HG03039 (cell line): Measurements from ENCODE around the gene SSUH2.
"Not testable (repeated sequence)": the region's sequence is repeated elsewhere in the genome, so short reads cannot be mapped to it uniquely, and the experiment has no call there.

Experiments
- ATAC-seq: cut with Tn5 transposase; IDR thresholded peaks from one replicate; pipeline ENCODE4 v1.9.1; 2021; ENCODE audit warnings: mild to moderate bottlenecking, moderate library complexity; ENCODE audit not compliant: unreplicated experiment

SSUH2 gene

DNA sequence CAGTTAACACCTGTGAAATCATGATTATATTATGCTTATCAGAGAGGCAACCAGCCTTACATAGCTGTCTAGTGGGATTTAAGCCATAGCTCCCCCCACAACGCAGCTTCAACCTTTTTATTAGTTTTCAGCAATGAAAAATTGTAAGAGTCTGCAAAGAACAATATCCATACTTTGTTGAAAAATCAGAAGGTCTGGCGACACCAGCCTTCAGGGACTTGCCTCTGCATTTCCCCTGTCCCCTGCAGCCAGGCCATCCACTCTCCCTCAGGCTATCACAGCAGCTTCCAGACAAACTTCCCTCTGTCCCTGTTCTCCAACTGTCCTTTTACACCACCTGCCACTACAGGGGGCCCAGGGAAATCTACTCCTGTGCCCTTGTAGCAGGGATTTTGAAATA, 59.9 kb downstream of the SSUH2 start:
- ATAC-seq: no peak

DNA sequence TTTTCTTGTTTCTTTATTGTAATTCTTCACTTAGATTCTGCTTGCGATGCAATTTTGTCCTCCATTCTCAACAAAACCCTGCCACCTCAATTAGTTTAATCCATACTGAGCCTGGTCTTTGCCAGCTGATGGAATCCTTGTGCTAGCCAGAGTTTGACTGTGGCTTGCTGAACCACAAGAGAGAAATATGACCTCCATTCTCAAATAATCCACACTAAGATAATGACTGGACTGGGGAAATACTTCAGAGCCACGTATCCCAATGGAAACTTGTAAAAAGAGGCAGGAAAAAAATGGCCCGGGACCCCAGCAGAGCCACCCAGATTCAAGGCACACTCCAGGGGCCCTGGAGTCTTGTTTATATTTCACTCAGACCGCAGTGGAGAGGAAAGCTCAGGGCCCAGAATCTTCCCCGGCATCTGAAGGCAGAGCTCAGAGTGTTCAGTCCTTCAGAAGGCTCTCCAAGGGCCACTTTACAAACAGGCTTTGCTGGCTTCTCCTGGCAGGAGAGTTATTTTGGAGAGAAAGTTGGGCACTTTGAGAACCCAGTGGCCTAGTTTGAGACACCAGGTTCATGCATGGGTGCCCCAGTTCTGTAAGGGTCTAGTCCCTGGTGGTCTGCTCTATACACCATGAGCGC, 62.7 kb downstream of the SSUH2 start:
- ATAC-seq: no peak

DNA sequence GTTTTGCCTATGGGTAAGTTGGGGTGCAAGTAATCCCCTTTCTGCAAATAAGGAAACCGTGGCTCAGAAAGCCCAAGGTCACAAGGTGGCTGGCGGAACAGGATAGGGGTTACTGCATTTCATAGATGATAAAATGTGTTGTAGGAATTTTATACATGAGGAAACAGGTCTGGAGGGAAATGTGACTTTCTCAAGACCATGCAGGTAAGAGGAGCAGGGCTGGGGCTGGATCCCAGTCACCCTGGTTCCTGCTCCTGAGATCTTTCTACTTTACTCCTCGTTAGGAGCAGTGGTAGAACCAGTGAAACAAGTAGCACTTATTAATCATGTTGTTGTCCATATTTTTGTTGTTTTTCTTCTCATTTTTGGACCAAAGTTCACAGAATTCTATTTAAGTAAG, 63.2 kb downstream of the SSUH2 start:
- no peak for ATAC-seq

DNA sequence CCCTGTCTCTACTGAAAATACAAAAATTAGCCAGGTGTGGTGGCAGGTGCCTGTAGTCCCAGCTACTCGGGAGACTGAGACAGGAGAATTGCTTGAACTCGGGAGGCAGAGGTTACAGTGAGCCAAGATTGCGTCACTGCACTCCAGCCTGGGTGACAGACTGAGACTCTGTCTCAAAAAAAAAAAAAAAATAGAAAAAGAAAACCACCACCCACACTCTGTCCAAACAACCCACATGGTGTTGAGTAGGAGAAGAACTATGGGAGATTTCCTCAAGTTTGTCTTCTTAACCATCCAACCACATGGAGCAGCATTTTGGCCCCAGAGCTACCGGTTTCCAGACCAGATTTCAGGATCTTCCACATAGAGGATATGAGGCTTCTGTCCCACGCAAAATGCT, 64.2 kb downstream of the SSUH2 start:
- ATAC-seq: not testable (repeated sequence)

DNA sequence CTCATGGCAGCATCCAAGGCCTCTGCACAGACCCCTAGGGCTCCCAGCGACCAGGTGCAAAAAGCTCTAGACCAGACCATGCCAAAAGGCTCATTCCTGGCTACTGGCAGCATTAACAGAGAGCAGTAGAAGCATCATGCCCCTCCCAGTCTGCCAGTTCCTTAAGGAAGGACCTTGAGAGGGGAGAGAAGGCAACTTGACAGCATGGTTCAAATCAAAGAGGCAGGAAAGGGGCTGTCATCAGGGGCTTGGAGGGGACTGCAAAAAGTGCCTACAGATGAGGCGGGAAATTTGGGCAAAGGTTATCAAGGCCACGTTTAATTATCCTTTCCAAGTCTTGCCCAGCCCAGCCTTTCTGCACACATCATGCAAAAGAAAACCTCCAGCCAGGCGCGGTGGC, 64.7 kb downstream of the SSUH2 start:
- no peak for ATAC-seq

DNA sequence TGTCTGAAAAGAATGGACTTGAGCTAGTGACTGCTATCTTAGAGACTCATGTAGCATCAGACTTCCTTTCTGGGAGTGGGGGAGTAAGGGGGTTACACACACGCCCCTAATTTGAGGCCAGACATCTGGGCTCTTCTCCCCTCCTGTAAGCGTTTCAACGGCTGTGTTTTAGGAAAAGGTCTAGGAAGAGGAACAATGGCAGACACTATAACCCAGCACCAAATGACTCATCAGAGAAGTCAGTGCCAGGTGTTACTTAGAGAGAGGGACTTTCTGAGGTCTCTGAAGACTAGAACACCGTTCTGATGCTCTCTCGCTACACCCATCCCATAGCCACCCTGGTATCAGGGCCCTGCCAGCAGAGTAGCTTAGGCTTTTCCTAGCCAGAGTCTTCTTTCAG, 65.5 kb downstream of the SSUH2 start:
- ATAC-seq: peak; percentile 98

DNA sequence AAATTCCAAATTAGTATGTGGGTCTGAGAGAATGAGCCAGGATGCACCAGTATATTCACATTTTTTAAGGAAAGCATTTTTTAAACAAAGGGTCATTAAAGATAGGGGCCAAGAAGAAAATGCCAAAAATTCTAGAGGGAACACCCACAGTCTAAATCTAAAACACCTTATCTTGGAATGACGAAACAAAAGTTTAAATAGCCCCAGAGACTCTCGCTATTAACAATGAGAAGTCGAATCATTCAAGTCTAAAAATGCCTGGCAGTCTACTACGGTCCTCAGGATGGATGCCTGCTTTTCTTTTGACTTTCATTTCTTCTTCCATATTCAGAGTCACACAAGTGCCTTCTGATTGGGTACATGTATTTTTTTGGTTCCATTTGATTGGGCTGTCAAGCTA, 66.3 kb downstream of the SSUH2 start:
- ATAC-seq: no peak

DNA sequence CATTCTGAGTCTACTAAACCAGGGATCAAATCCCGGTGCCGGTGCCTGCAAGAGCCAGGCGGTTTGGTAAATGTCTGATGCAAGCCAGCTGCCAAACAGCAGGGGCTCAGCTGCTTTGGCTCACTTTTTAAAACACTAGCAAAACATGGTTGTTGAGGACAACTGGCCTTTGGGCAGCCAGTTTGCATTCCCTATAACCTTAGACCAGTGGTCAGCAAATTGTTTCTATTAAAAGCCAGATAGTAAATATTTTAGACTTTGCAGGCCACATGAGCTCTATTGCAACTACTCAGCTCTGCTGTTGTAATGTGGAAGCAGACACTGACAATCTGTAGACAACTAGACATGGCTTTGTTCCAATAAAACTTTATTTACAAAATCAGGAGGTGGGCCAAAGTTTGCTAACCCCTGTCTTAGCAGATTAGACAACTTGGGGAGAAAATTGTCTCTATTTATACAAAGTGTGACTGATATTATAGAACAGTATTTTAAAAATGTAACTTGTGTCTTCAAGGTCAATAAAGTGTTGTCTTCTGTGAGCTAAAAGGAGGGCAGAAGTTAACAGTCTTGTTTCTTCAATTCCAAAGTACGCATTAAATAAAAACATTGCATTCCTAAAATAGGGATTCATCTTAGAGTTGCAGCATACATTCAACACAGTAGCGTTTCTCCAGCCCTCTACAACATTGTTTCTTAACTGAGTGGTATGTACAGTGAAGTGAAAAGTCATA, 67.6 kb downstream of the SSUH2 start:
- ATAC-seq: no peak

DNA sequence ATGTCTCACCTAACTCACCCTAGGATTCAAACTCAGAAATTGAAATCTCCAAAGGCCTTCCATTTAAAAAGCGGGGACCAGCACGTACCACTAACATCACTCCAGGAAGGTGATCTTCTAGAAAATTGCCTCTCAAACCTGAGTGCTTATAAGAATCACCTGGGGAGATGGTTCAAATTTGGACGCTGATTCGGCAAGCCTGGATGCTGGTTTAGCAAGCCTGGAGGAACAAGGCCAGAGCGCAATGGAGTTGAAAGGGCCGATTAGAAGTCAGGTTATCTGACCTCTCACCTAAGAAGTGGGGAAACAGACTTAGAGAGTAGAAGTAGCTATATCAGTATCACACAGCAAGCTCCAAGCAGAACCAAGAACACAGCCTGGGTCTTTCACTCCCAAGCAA, 68.2 kb downstream of the SSUH2 start:
- ATAC-seq: no peak

DNA sequence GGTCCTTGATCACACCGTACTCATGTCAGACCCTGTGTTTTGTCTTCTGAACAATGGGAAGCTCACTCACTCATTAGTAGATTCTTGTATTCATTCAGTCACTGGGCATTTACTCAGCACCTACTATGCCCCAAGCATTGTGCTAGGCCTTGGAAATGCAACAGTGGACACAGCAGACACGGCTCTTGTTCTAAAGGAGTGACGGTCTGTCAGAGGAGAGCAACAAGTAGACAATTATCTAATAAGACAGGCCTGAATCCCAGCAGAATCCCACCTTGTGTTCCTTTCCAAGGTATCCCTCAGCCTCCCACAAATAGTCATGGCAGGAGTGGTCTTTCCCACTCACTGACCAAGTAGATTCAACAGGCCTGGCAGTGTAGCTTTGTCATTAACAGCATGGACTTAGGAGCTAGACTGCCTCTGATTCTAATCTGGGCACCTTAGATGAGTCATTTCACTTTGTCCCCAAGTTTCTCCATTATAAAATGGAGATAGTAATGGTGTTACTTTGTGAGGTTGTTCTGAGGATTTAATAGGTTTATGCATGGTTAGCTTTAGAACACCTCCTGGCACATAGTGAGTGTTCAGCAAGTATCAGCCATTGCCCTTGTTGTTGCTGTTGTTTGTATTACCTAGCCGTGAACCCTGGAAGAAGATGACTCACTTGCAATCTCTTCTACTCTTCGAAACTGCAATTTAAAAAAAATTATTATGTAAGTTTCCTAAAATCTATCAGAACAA, 69.1 kb downstream of the SSUH2 start:
- no peak for ATAC-seq

DNA sequence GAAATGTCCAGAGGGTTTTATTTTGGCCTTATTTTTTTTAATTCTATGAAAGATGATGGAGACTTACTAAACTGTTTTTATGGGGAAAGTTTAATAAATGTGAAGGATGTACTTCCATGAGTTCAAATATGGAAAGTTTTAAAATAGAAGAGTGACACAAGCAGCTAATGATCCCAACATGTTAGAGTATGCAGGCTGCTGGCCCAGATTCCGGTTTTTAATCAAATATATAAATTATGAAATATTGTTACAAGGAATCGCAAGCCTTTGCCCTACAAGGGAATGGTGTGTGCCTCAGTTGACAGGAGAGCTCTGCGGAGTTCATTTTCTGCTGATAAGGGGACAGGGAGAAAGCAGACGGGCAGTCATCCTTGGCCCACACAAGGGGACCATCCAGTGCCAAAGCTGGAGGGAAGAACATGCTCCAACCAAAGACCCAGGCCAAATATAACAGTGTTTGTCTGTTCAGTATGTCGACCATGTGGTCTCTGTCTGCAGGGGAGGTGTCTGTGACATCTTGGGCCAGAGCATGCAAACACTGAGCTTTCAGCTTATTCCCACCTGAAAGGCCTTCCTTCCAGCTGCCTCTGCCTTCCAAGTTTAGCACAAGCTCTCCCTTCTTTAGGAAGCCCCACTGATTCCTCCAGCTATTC, 69.8 kb downstream of the SSUH2 start:
- ATAC-seq: no peak

DNA sequence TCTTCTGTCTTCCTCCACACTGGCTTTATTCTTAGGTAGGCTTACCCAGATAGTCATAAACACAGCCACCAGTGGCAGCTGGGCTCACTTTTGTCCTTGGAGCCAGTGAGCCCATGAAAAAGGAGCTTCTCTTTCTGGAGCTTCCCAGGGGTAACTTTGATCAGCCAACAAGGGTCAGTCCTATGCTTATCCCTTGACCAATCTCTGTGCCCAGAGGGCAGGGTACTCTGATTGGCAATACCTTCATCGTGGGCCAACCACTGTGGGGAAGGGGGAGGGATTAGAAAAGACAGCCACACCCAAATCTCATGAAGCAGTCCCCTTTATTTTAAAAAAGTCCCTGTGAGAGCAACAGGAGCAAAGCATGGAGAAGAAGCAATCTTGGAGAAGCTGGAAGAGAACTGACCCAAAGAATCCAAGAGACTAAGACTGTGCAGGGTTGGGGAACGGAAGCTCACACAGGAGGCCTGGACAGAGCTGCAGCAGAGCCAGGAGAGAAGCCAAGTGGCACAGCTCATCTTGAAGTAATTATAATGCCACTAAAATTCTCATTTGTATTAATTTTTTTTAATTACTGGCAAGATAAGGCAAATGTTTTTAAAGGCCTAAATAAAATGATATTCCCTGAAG, 70.4 kb downstream of the SSUH2 start:
- ATAC-seq: no peak

DNA sequence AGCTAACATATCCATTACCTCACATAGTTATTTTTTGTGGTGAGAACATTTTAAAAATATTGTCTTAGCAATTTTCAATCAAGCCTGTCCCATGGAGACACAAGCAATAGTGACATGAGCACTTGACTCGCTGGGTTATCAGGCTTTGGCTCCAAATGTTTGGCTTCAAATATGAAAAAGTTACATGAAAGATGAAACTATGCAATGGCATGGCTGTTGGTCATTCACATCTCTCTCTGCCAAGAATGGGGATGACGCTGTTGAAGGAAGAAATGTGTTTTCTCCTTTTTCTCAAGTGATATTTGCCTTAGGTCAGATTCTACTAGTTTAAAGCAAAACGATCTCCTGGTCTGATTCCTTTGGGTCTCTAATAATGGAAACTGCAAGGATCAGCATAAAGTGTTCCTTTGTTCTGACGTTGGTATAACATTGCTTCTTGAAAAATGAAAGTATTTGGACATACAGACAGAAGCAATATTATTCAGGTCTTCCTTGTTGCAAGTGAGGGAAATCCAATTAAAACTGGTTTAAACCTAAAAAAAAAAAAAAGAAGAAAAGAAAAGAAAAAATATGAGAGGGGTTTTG, 71.2 kb downstream of the SSUH2 start:
- no peak for ATAC-seq

DNA sequence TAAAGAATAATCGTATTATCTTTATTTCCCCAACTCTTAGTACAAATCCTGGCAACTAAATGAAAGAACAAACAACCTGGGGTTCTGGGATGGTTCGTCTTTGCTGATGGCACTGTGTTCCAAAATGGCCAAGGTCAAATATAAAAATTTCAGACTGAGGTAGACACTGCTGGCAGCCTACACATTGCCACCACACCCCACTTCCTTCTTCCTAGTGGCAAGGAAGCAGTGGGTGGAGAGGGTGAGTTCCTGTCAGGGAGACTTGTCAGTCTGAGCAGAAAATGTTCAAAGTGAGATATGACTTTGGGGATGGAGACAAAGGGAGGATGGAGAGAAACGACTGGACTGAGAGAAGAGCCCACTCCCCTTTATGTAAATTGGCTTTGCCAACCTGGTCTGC, 73.3 kb downstream of the SSUH2 start:
- no peak for ATAC-seq
